GM23338 (cell line): Measurements from ENCODE around the gene NRG3. TPM values are rescaled to one million over a fixed set of nuclear protein-coding genes. Genes with fewer than 3 reads are reported as not detected.

Source experiments
- ATAC-seq: fragments of 200-7000 bp; cut with Tn5 transposase; 3 replicates; pipeline ENCODE4 v1.9.1; 2020
- DNase-seq: peaks from one replicate; pipeline ENCODE4 v3.0.0-alpha.2; 2015; ENCODE audit warnings: low spot score
- H2AFZ ChIP-seq: fragments of 200-600 bp; sonication (generic); 2 replicates; pipeline ENCODE4 v1.8.0; 2016; ENCODE audit warnings: antibody characterized with exemption, mild to moderate bottlenecking, moderate library complexity
- H3F3A ChIP-seq: fragments of 200-600 bp; sonication (generic); replicated peaks from 2 replicates; pipeline ENCODE4 v1.8.0; 2017; ENCODE audit warnings: antibody characterized with exemption, mixed run types, low read depth
- H3K27ac ChIP-seq: fragments of 200-600 bp; sonication (generic); 2 replicates; pipeline ENCODE4 v1.6.1; 2016; ENCODE audit warnings: low read depth
- H3K27me3 ChIP-seq: fragments of 200-600 bp; sonication (generic); 2 replicates; pipeline ENCODE4 v1.8.0; 2016; ENCODE audit warnings: mild to moderate bottlenecking, mixed run types, moderate library complexity; ENCODE audit not compliant: insufficient read depth
- H3K36me3 ChIP-seq: fragments of 200-600 bp; sonication (generic); 2 replicates; pipeline ENCODE4 v1.8.0; 2016; ENCODE audit warnings: mild to moderate bottlenecking; ENCODE audit not compliant: insufficient read depth
- H3K4me1 ChIP-seq: fragments of 200-600 bp; sonication (generic); 2 replicates; pipeline ENCODE4 v1.8.0; 2016; ENCODE audit warnings: mild to moderate bottlenecking, moderate library complexity; ENCODE audit not compliant: insufficient read depth
- H3K4me2 ChIP-seq: fragments of 200-600 bp; sonication (generic); 2 replicates; pipeline ENCODE4 v1.7.1; 2017; ENCODE audit warnings: mixed run types
- H3K4me3 ChIP-seq: fragments of 200-600 bp; sonication (generic); 2 replicates; pipeline ENCODE4 v1.6.1; 2016; ENCODE audit warnings: mixed run types
- H3K79me2 ChIP-seq: fragments of 200-600 bp; sonication (generic); replicated peaks from 2 replicates; pipeline ENCODE4 v1.8.0; 2017; ENCODE audit warnings: mild to moderate bottlenecking; ENCODE audit not compliant: insufficient read depth
- H3K9me2 ChIP-seq: fragments of 200-600 bp; sonication (generic); 2 replicates; pipeline ENCODE4 v1.8.0; 2017; ENCODE audit not compliant: insufficient read depth
- H4K20me1 ChIP-seq: fragments of 200-600 bp; sonication (generic); replicated peaks from 2 replicates; pipeline ENCODE4 v1.8.0; 2017; ENCODE audit warnings: mild to moderate bottlenecking; ENCODE audit not compliant: insufficient read depth
- H3K27ac Mint-ChIP-seq: 2 replicates; pipeline ENCODE4 v1.8.0; 2020; ENCODE audit warnings: inconsistent platforms, mild to moderate bottlenecking, moderate library complexity, mixed read lengths
- H3K27me3 Mint-ChIP-seq: 3 replicates; pipeline ENCODE4 v1.8.0; 2022; ENCODE audit warnings: low read depth, mild to moderate bottlenecking, moderate library complexity, mixed read lengths, inconsistent platforms; ENCODE audit not compliant: insufficient read depth, poor library complexity
- H3K36me3 Mint-ChIP-seq: 3 replicates; pipeline ENCODE4 v1.8.0; 2021; ENCODE audit warnings: low read depth, mild to moderate bottlenecking, inconsistent platforms, moderate library complexity, mixed read lengths
- H3K4me1 Mint-ChIP-seq: 3 replicates; pipeline ENCODE4 v1.8.0; 2020; ENCODE audit warnings: mild to moderate bottlenecking, inconsistent platforms, mixed read lengths
- H3K4me3 Mint-ChIP-seq: 3 replicates; pipeline ENCODE4 v1.8.0; 2021; ENCODE audit warnings: moderate library complexity, mild to moderate bottlenecking, inconsistent platforms, mixed read lengths
- H3K9me3 Mint-ChIP-seq: 3 replicates; pipeline ENCODE4 v1.8.0; 2020; ENCODE audit warnings: moderate library complexity, mild to moderate bottlenecking, inconsistent platforms, mixed read lengths
- CREB1 ChIP-seq: fragments of 250-450 bp; sonication (Bioruptor Pico); IDR thresholded peaks from 2 replicates; pipeline ENCODE4 v1.5.0; 2020; ENCODE audit warnings: low read depth, mild to moderate bottlenecking, moderate library complexity
- CTCF ChIP-seq, 2 experiments: fragments of 200-600 bp in 1 of 2; sonication (generic) in 1 of 2; conservative IDR thresholded peaks; 2 replicates each; pipeline versions ENCODE4 v1.5.1 to v1.6.1; 2016 to 2017; ENCODE audit warnings: antibody characterized with exemption in 2 of 2, low read depth in 2 of 2, mild to moderate bottlenecking in 2 of 2, moderate library complexity in 1 of 2
- ETS1 ChIP-seq: IDR thresholded peaks from 2 replicates; pipeline ENCODE4 v1.6.1; 2016; ENCODE audit warnings: antibody characterized with exemption
- EZH2 ChIP-seq: fragments of 200-600 bp; sonication (generic); IDR thresholded peaks from one replicate; pipeline ENCODE4 v1.8.0; 2017; ENCODE audit warnings: antibody characterized with exemption, mild to moderate bottlenecking, low read depth; ENCODE audit not compliant: unreplicated experiment
- EZH2phosphoT487 ChIP-seq: fragments of 200-600 bp; sonication (generic); IDR thresholded peaks from one replicate; pipeline ENCODE4 v1.8.1; 2018; ENCODE audit warnings: antibody characterized with exemption; ENCODE audit not compliant: unreplicated experiment
- JUNB ChIP-seq: IDR thresholded peaks from one replicate; pipeline ENCODE4 v1.6.1; 2016; ENCODE audit warnings: antibody characterized with exemption; ENCODE audit not compliant: unreplicated experiment
- NANOG ChIP-seq: IDR thresholded peaks from 2 replicates; pipeline ENCODE4 v1.6.1; 2016; ENCODE audit warnings: antibody characterized with exemption, borderline replicate concordance
- POLR2AphosphoS5 ChIP-seq: IDR thresholded peaks from 2 replicates; pipeline ENCODE4 v1.6.1; 2016; ENCODE audit warnings: antibody characterized with exemption, low read depth
- STAT1 ChIP-seq: IDR thresholded peaks from one replicate; pipeline ENCODE4 v1.6.1; 2016; ENCODE audit warnings: antibody characterized with exemption; ENCODE audit not compliant: unreplicated experiment
- ZNF114 ChIP-seq: fragments of 250-450 bp; sonication (Bioruptor Pico); IDR thresholded peaks from 2 replicates; pipeline ENCODE4 v1.5.0; 2020; ENCODE audit warnings: mild to moderate bottlenecking, moderate library complexity
- ZNF331 ChIP-seq: fragments of 250-450 bp; sonication (Bioruptor Pico); IDR thresholded peaks from 2 replicates; pipeline ENCODE4 v1.5.0; 2020; ENCODE audit warnings: low read depth, mild to moderate bottlenecking, moderate library complexity
- ZNF462 ChIP-seq: fragments of 250-450 bp; sonication (Bioruptor Pico); IDR thresholded peaks from 2 replicates; pipeline ENCODE4 v1.5.0; 2020; ENCODE audit warnings: mild to moderate bottlenecking, moderate library complexity
- polyA plus RNA-seq: library from polyadenylated mRNA; unstranded; fragments of >200 nt; fragmentation: Nextera tagmentation; extraction: Ambion mirVana; gene quantifications from 2 replicates; pipeline ENCODE4 v1.2.1, GENCODE V29; 2016
- total RNA-seq: library from RNA; depleted of rRNA; stranded (reverse); fragments of >200 nt; shearing (Covaris generic); gene quantifications from 2 replicates; pipeline ENCODE4 v1.2.3, GENCODE V29; 2014

The NRG3 gene
- total and polyA plus RNA-seq, 2 experiments from 2014 or later: 1.9 to 3.9 TPM

- TF ChIP-seq ETS1 (no peak), ZNF331 (no peak), EZH2phosphoT487 (no peak), CREB1 (CRISPR knock-in tag) (no peak)
Measured at GRCh38 chr10:82453678-82454293, 578.8 kb downstream of the NRG3 start (continued).

- H3K27me3 ChIP-seq: no peaks in the 10 kb centered on the region
- no peaks in the 10 kb centered on the region for H3K9me2 ChIP-seq
- no peak for DNase-seq
- ATAC-seq: no peak
- H3K4me1 Mint-ChIP-seq: peaks cover 7% of the 10 kb centered on the region; the same call in 2 of the 3 replicates
- H3K4me3 Mint-ChIP-seq: no peak overlapping the region
- no peaks in the 10 kb centered on the region for H3K4me1 ChIP-seq
- no peaks in the 10 kb centered on the region for H3K36me3 ChIP-seq
- no peak overlapping the region for H3K27ac Mint-ChIP-seq
- H3K27me3 Mint-ChIP-seq: no peaks in the 10 kb centered on the region
- H3K36me3 Mint-ChIP-seq: no peaks in the 10 kb centered on the region
- H3K4me2 ChIP-seq: no peak overlapping the region
- no peaks in the 10 kb centered on the region for H3F3A ChIP-seq
- H3K4me3 ChIP-seq: no peak overlapping the region
- no peaks in the 10 kb centered on the region for H3K9me3 Mint-ChIP-seq
- no peak overlapping the region for H3K27ac ChIP-seq
- no peak overlapping the region for H2AFZ ChIP-seq
- H4K20me1 ChIP-seq: no peaks in the 10 kb centered on the region
- no peaks in the 10 kb centered on the region for H3K79me2 ChIP-seq
- TF ChIP-seq ETS1: no peak
- no peak for TF ChIP-seq ZNF462 (CRISPR knock-in tag)
- TF ChIP-seq NANOG: no peak
- no peak for TF ChIP-seq ZNF114 (CRISPR knock-in tag)
- TF ChIP-seq POLR2AphosphoS5: no peak
- TF ChIP-seq STAT1: no peak
- no peak for TF ChIP-seq JUNB
- no peak for TF ChIP-seq CTCF (conservative IDR thresholded peaks at IDR 0.05; ENCODE audit: low read depth in 2 of 2)
- TF ChIP-seq CREB1 (CRISPR knock-in tag): no peak
- no peak for TF ChIP-seq ZNF331
- TF ChIP-seq EZH2: no peak
Measured at GRCh38 chr10:82462910-82463551, 588.0 kb downstream of the NRG3 start.
